Measurements from ENCODE around the gene LRRC72. TPM values are rescaled to one million over a fixed set of nuclear protein-coding genes. Genes with fewer than 3 reads are reported as not detected.
"Not testable (repeated sequence)": the region's sequence is repeated elsewhere in the genome, so short reads cannot be mapped to it uniquely, and the experiment has no call there.

The LRRC72 gene
- total RNA-seq, 3 donors from 2014 or later = not detected

DNA sequence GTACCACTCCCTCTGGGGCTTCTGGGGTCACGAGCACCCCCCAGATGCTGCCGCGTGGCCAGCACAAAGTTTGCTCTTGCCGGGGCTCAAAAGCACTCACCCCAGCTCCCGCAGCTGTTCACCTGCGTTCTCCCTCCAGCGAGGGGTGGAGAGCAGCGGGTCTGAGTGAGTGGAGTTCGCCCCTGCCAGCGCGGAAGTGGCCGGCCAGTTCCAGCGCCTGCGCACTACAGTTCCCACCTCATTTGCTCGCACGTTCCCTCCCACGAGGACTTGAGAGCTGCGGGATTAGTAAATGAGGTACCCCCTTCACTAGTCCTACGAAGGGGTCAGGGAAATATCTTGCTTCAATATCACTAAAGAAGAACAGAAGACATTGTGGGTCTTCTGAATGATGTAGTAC is 24.3 kb upstream of the LRRC72 start:
- H3K27me3 ChIP-seq = no peaks in the 10 kb centered on the region
- TF ChIP-seq, protein P1, sequence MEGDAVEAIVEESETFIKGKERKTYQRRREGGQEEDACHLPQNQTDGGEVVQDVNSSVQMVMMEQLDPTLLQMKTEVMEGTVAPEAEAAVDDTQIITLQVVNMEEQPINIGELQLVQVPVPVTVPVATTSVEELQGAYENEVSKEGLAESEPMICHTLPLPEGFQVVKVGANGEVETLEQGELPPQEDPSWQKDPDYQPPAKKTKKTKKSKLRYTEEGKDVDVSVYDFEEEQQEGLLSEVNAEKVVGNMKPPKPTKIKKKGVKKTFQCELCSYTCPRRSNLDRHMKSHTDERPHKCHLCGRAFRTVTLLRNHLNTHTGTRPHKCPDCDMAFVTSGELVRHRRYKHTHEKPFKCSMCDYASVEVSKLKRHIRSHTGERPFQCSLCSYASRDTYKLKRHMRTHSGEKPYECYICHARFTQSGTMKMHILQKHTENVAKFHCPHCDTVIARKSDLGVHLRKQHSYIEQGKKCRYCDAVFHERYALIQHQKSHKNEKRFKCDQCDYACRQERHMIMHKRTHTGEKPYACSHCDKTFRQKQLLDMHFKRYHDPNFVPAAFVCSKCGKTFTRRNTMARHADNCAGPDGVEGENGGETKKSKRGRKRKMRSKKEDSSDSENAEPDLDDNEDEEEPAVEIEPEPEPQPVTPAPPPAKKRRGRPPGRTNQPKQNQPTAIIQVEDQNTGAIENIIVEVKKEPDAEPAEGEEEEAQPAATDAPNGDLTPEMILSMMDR (IDR thresholded peaks at IDR 0.05) = no peak
- TF ChIP-seq POLR2AphosphoS5 (IDR thresholded peaks at IDR 0.05) = no peak
- no peak for TF ChIP-seq POLR2A (IDR thresholded peaks at IDR 0.05)
- H3K4me1 ChIP-seq = no peaks in the 10 kb centered on the region
- H3K4me3 ChIP-seq = no peak overlapping the region
- no peak overlapping the region for H3K27ac ChIP-seq
- no peak for DNase-seq (ENCODE audit: low spot score in 2 of 2)
- no peaks in the 10 kb centered on the region for H3K36me3 ChIP-seq
- H3K9me3 ChIP-seq = no peaks in the 10 kb centered on the region
- intact Hi-C loops (cut with DNase I; ENCODE audit: low total_unique reads) = no loop called here

- H3K27ac ChIP-seq = no peak overlapping the region
- no peaks in the 10 kb centered on the region for H3K9me3 ChIP-seq
- TF ChIP-seq, protein P1 (IDR thresholded peaks at IDR 0.05) = no peak
- TF ChIP-seq POLR2AphosphoS5 (IDR thresholded peaks at IDR 0.05) (no peak), POLR2A (IDR thresholded peaks at IDR 0.05) (no peak)
- H3K27me3 ChIP-seq = no peaks in the 10 kb centered on the region
- H3K4me3 ChIP-seq = no peak overlapping the region
- DNase-seq (ENCODE audit: low spot score in 2 of 2) = no peak
- no peaks in the 10 kb centered on the region for H3K36me3 ChIP-seq
- intact Hi-C loops (cut with DNase I; ENCODE audit: low total_unique reads) = no loop called here
- no peaks in the 10 kb centered on the region for H3K4me1 ChIP-seq
Observed at GRCh38 chr7:16504019-16504418, 22.6 kb upstream of the LRRC72 start.

- H3K36me3 ChIP-seq; H3K9me3 ChIP-seq; H3K27me3 ChIP-seq; H3K4me1 ChIP-seq; intact Hi-C loops (cut with DNase I; ENCODE audit: low total_unique reads); H3K4me3 ChIP-seq; H3K27ac ChIP-seq; DNase-seq (ENCODE audit: low spot score in 2 of 2): not testable (repeated sequence)
Observed at GRCh38 chr7:16506422-16506821, 20.2 kb upstream of the LRRC72 start.

- intact Hi-C loops (cut with DNase I; ENCODE audit: low total_unique reads) = no loop called here
- H3K27ac ChIP-seq = no peak overlapping the region
- no peak for TF ChIP-seq POLR2A (IDR thresholded peaks at IDR 0.05)
- TF ChIP-seq, protein P1 (IDR thresholded peaks at IDR 0.05) = no peak
- TF ChIP-seq POLR2AphosphoS5 (IDR thresholded peaks at IDR 0.05) = no peak
- H3K36me3 ChIP-seq = no peaks in the 10 kb centered on the region
- no peak overlapping the region for H3K4me3 ChIP-seq
- no peaks in the 10 kb centered on the region for H3K4me1 ChIP-seq
- H3K9me3 ChIP-seq = no peaks in the 10 kb centered on the region
- DNase-seq (ENCODE audit: low spot score in 2 of 2) = no peak
- no peaks in the 10 kb centered on the region for H3K27me3 ChIP-seq
Observed at GRCh38 chr7:16509829-16510228, 16.8 kb upstream of the LRRC72 start.

DNA sequence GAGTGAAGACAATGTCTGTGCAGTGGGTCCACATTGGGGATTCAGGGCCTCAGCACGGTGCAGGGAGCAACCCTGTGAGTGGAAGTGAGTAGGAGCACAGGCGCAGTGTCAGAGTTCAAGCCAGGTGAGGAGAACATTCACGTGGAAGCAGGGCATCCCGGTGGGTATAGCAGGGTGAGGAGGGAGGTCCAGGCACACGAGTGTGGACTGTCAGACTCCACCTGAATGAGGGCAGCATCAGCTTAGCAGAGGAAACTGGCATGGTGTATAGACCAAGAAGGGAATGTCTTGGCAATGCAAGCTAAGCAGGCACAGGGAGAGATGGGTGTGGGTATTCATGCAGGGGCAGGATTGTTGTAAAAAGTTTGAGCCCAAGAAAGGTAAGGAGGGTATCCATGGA is 15.3 kb upstream of the LRRC72 start:
- no peaks in the 10 kb centered on the region for H3K36me3 ChIP-seq
- no peaks in the 10 kb centered on the region for H3K4me1 ChIP-seq
- no peak overlapping the region for H3K4me3 ChIP-seq
- no peak overlapping the region for H3K27ac ChIP-seq
- TF ChIP-seq POLR2AphosphoS5 (IDR thresholded peaks at IDR 0.05) = no peak
- no peak for TF ChIP-seq POLR2A (IDR thresholded peaks at IDR 0.05)
- TF ChIP-seq, protein P1 (IDR thresholded peaks at IDR 0.05) = no peak
- no peaks in the 10 kb centered on the region for H3K9me3 ChIP-seq
- intact Hi-C loops (cut with DNase I; ENCODE audit: low total_unique reads) = no loop called here
- no peaks in the 10 kb centered on the region for H3K27me3 ChIP-seq
- DNase-seq (ENCODE audit: low spot score in 2 of 2) = no peak

DNA sequence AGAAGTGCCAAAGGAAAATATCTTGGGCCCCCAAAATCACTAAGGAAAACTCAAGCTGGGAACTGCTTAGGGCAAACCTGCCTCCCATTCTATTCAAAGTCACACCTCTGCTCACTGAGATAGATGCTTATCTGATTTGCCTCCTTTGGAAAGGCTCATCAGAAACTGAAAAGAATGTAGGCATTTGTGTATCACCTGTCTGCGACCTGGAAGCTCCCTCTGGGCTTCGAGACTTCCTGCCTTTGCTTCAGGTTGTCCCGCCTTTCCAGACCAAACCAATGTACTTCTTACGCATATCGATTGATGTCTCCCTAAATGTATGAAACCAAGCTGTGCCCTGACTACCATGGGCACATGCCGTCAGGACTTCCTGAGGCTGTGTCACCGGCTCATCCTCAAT is 14.5 kb upstream of the LRRC72 start:
- intact Hi-C loops (cut with DNase I; ENCODE audit: low total_unique reads) = no loop called here
- Histone ChIP-seq H3K36me3 (no peaks in the 10 kb centered on the region), H3K27ac (no peak overlapping the region), H3K9me3 (no peaks in the 10 kb centered on the region), H3K27me3 (no peaks in the 10 kb centered on the region), H3K4me3 (no peak overlapping the region), H3K4me1 (no peaks in the 10 kb centered on the region)
- TF ChIP-seq POLR2A (IDR thresholded peaks at IDR 0.05) (no peak), POLR2AphosphoS5 (IDR thresholded peaks at IDR 0.05) (no peak)
- TF ChIP-seq, protein P1 (IDR thresholded peaks at IDR 0.05) = no peak
- no peak for DNase-seq (ENCODE audit: low spot score in 2 of 2)

Measured in breast epithelium (tissue), 4 donors.